Keratinocyte (primary cell): ENCODE data around the gene NXPH4. TPM values are rescaled to one million over a fixed set of nuclear protein-coding genes. Genes with fewer than 3 reads are reported as not detected.

Experiments used
- DNase-seq: peaks from one replicate; pipeline ENCODE4 v3.0.0-alpha.2; 2011; ENCODE audit warnings: low read depth, missing footprints, low spot score
- FAIRE-seq: peaks from 2 replicates; lab custom pipeline; 2011; peaks lifted over from hg19 to GRCh38; lab: Jason Lieb, UNC
- H2AFZ ChIP-seq: 2 replicates; pipeline ENCODE4 v1.6.0; 2012; ENCODE audit warnings: low read length, control low read depth, inconsistent platforms; ENCODE audit not compliant: control insufficient read depth
- H3K27ac ChIP-seq: 2 replicates; pipeline ENCODE4 v1.5.1; 2011; ENCODE audit warnings: low read length; ENCODE audit not compliant: control insufficient read depth, insufficient read depth
- H3K27me3 ChIP-seq: 3 replicates; pipeline ENCODE4 v1.6.0; 2011; ENCODE audit warnings: low read length; ENCODE audit not compliant: control insufficient read depth, insufficient read depth; ENCODE audit errors: extremely low read depth
- H3K36me3 ChIP-seq, 2 experiments: 2 replicates in 1 of 2; 3 replicates in 1 of 2; pipeline ENCODE4 v1.5.1; 2011; ENCODE audit warnings: low read length in 2 of 2, mild to moderate bottlenecking in 1 of 2; ENCODE audit not compliant: control insufficient read depth in 2 of 2, insufficient read depth in 2 of 2; ENCODE audit errors: extremely low read depth in 1 of 2
- H3K4me1 ChIP-seq: 3 replicates; pipeline ENCODE4 v1.5.1; 2011; ENCODE audit warnings: low read length; ENCODE audit not compliant: control insufficient read depth, insufficient read depth; ENCODE audit errors: extremely low read depth
- H3K4me2 ChIP-seq: 3 replicates; pipeline ENCODE4 v1.6.0; 2011; ENCODE audit warnings: low read depth, low read length; ENCODE audit not compliant: control insufficient read depth, insufficient read depth; ENCODE audit errors: extremely low read depth
- H3K4me3 ChIP-seq, 3 experiments: fragments of 200-600 bp in 1 of 3; sonication (generic) in 1 of 3; 2 replicates in 2 of 3; 3 replicates in 1 of 3; pipeline ENCODE4 v1.5.1; 2011 to 2016; ENCODE audit warnings: low read length in 3 of 3, mild to moderate bottlenecking in 3 of 3, control low read depth in 2 of 3, inconsistent platforms in 1 of 3, low read depth in 1 of 3, mixed read lengths in 1 of 3, mixed run types in 1 of 3, moderate library complexity in 1 of 3; ENCODE audit not compliant: control insufficient read depth in 2 of 3, insufficient read depth in 2 of 3; ENCODE audit errors: extremely low read depth in 1 of 3
- H3K79me2 ChIP-seq: 2 replicates; pipeline ENCODE4 v1.6.0; 2012; ENCODE audit warnings: low read length; ENCODE audit not compliant: control insufficient read depth, insufficient read depth
- H3K9ac ChIP-seq: 3 replicates; pipeline ENCODE4 v1.6.0; 2011; ENCODE audit warnings: low read length; ENCODE audit not compliant: control insufficient read depth, insufficient read depth; ENCODE audit errors: extremely low read depth
- H3K9me1 ChIP-seq: 3 replicates; pipeline ENCODE4 v1.6.0; 2011; ENCODE audit warnings: low read length; ENCODE audit not compliant: control insufficient read depth, insufficient read depth; ENCODE audit errors: extremely low read depth
- H3K9me3 ChIP-seq: 2 replicates; pipeline ENCODE4 v1.5.1; 2012; ENCODE audit warnings: low read depth, low read length; ENCODE audit not compliant: control insufficient read depth
- H4K20me1 ChIP-seq: 3 replicates; pipeline ENCODE4 v1.6.0; 2011; ENCODE audit warnings: low read length; ENCODE audit not compliant: control insufficient read depth, insufficient read depth; ENCODE audit errors: extremely low read depth
- EZH2 ChIP-seq: IDR thresholded peaks from one replicate; pipeline ENCODE4 v1.6.1; 2012; ENCODE audit warnings: inconsistent platforms, mild to moderate bottlenecking, low read length, moderate library complexity
- dilution Hi-C: fragments of 300-500 bp; cut with MboI; formaldehyde crosslinking; loops from one replicate; pipeline ENCODE4 v1.7.0; 2020; ENCODE audit warnings: low sequenced_read_pairs; ENCODE audit not compliant: extremely low pct_ligation_motif_present
- polyA plus RNA-seq, 5 experiments: library from polyadenylated mRNA; depleted of rRNA in 3 of 5; stranded (reverse) in 3 of 5; stranded (forward) in 1 of 5; unstranded in 1 of 5; fragments of >200 nt; gene quantifications; 1 replicate in 1 of 5; 2 replicates in 3 of 5; 3 replicates in 1 of 5; pipeline versions ENCODE4 v1.2.1 to v1.2.3, GENCODE V29; 2011 to 2012; ENCODE audit warnings: missing spikeins in 2 of 5, low read depth in 1 of 5, low replicate concordance in 1 of 5
- TF ChIP-seq, protein P1 (sequence below), 3 experiments: IDR thresholded peaks in 1 of 3; conservative IDR thresholded peaks in 1 of 3; optimal IDR thresholded peaks in 1 of 3; 2 replicates in 2 of 3; 3 replicates in 1 of 3; pipeline versions ENCODE3 to v1.5.1; 2011; ENCODE audit warnings: low read length in 3 of 3, mild to moderate bottlenecking in 3 of 3, moderate library complexity in 2 of 3, control low read depth in 1 of 3, inconsistent platforms in 1 of 3; ENCODE audit not compliant: insufficient read depth in 2 of 3; ENCODE audit errors: extremely low read depth in 1 of 3

NXPH4 gene
- polyA plus RNA-seq, 1 donor (not counting 4 experiments of a cell fraction or from before 2014, with no cell fraction given), result 0.97 TPM

- dilution Hi-C loops, result no loop called here
- Histone ChIP-seq H3K9me1 (no peaks in the 10 kb centered on the region), H3K4me2 (no peak overlapping the region), H3K79me2 (no peaks in the 10 kb centered on the region), H3K9me3 (no peaks in the 10 kb centered on the region), H3K36me3 (no peaks in the 10 kb centered on the region), H4K20me1 (no peaks in the 10 kb centered on the region), H3K27ac (no peak overlapping the region), H3K4me1 (peaks cover 6% of the 10 kb centered on the region), H3K27me3 (peaks cover 29% of the 10 kb centered on the region), H3K9ac (no peak overlapping the region), H3K4me3 (no peak overlapping the region), H2AFZ (no peak overlapping the region)
- DNase-seq, result no peak
- no peak for FAIRE-seq
- TF ChIP-seq, protein P1, sequence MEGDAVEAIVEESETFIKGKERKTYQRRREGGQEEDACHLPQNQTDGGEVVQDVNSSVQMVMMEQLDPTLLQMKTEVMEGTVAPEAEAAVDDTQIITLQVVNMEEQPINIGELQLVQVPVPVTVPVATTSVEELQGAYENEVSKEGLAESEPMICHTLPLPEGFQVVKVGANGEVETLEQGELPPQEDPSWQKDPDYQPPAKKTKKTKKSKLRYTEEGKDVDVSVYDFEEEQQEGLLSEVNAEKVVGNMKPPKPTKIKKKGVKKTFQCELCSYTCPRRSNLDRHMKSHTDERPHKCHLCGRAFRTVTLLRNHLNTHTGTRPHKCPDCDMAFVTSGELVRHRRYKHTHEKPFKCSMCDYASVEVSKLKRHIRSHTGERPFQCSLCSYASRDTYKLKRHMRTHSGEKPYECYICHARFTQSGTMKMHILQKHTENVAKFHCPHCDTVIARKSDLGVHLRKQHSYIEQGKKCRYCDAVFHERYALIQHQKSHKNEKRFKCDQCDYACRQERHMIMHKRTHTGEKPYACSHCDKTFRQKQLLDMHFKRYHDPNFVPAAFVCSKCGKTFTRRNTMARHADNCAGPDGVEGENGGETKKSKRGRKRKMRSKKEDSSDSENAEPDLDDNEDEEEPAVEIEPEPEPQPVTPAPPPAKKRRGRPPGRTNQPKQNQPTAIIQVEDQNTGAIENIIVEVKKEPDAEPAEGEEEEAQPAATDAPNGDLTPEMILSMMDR (optimal IDR thresholded peaks at IDR 0.05 in 1 of 3, IDR thresholded peaks at IDR 0.05 in 1 of 3, conservative IDR thresholded peaks at IDR 0.05 in 1 of 3; ENCODE audit: extremely low read depth in 1 of 3, insufficient read depth in 2 of 3, low read length in 3 of 3), result no peak
- TF ChIP-seq EZH2, result no peak
These were observed 6.9 kb downstream of the NXPH4 start for GRCh38 chr12:57223191-57224165.

GRCh38 chr12:57224278-57224972 lies 7.8 kb downstream of the NXPH4 start:
- no peak for DNase-seq
- Histone ChIP-seq H3K9ac (no peak overlapping the region), H3K79me2 (no peaks in the 10 kb centered on the region), H3K4me1 (peaks cover 6% of the 10 kb centered on the region), H3K4me2 (no peak overlapping the region), H3K27ac (no peak overlapping the region), H3K9me1 (no peaks in the 10 kb centered on the region), H3K4me3 (no peak overlapping the region), H2AFZ (no peak overlapping the region), H4K20me1 (no peaks in the 10 kb centered on the region), H3K9me3 (no peaks in the 10 kb centered on the region), H3K27me3 (peaks cover 23% of the 10 kb centered on the region), H3K36me3 (no peaks in the 10 kb centered on the region)
- FAIRE-seq, result no peak
- dilution Hi-C loops, result no loop called here
- TF ChIP-seq EZH2, result no peak
- TF ChIP-seq, protein P1 (optimal IDR thresholded peaks at IDR 0.05 in 1 of 3, IDR thresholded peaks at IDR 0.05 in 1 of 3, conservative IDR thresholded peaks at IDR 0.05 in 1 of 3; ENCODE audit: extremely low read depth in 1 of 3, insufficient read depth in 2 of 3, low read length in 3 of 3), result no peak
